HG03066 (cell line): Measurements from ENCODE around the gene ASB14.

ENCODE experiments used
- ATAC-seq: cut with Tn5 transposase; IDR thresholded peaks from one replicate; pipeline ENCODE4 v1.9.1; 2021; ENCODE audit warnings: low read depth; ENCODE audit not compliant: unreplicated experiment

The ASB14 gene

DNA sequence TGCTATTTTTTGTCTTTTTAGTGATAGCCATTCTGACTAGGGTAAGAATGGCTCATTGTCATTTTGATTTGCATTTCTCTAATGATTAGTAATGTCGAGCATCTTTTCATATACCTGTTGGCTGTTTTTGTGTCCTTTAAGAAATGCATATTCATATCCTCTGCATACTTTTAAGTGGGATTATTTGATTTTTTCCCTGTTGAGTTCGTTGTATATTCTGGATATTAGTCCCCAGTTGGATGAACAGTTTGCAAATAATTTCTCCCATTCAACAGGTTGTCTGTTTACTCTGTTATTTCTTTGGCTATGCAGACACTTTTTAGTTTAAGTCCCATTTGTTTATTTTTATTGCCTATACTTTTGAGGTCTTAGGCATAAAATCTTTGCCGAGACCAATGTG lies 30.6 kb downstream of the ASB14 start:
- no peak for ATAC-seq

DNA sequence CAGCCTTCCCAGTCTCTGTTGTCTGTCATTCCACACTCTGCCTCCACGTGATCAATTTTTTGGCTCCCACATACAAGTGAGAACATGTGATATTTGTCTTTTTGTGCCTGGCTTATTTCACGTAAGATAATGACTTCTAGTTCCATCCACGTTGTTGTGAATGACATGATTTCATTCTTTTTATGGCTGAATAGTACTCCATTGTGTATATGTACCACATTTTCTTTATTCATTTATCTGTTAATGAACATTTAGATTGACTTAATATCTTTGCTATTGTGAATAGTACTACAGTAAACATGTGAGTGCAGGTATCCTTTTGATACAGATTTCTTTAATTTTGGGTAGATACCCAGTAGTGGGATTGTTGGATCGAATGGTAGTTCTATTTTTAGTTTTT lies 31.4 kb downstream of the ASB14 start:
- ATAC-seq, result no peak

DNA sequence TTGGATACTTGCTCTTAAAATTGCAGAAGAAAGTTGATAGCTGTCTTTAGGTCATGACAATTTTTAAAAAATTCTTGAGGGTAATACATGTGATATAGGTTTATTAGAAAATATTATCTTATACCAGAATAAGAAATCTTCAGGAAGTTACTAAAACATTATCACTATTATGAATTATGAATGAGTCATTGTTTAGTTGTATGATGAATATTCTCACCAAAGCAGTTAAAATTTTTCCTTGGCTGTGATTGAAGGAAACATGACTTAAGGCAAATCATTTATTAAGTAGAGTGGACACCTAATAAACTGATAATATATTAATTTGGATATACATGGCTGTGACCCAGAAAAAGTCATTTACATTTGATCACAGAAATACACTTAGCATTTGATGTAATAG lies 34.8 kb downstream of the ASB14 start:
- no peak for ATAC-seq

DNA sequence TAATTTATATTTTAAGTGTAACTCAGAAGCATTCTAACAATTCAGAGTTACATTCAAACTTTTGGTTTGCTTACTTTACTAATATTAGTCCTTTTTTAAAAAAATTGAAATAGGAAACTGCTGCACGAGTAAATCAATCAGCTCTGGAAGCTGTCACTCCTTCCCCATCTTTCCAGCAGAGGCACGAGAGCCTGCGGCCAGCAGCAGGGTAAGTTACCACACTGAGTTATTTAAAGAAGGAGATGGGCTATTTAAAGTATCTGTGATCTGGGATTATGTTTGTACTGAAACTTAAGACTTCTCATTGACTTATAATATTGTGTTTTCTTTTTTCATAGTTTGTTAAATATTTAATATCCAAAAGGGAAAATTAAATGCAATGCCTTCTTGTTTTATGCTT lies 35.6 kb downstream of the ASB14 start:
- ATAC-seq, result no peak

DNA sequence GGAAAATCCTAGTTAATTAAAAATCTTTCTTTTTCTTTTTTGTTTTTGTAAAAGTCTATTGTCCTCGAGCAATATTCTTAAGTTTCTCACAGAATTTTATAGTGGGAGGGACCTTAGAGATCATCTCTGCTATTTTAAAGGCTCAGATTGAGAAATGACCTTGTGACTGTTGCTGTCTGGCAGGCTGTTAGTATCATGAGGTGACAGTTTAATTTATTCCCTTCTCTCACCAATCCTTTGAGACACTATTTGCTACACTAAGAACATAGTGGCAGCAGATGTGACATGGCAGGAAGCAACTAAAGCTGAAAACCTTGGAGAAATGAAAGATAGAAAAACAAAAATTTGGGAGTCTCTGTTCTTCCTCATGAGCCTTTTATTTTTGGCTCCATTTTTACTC lies 40.1 kb downstream of the ASB14 start:
- ATAC-seq, result no peak

DNA sequence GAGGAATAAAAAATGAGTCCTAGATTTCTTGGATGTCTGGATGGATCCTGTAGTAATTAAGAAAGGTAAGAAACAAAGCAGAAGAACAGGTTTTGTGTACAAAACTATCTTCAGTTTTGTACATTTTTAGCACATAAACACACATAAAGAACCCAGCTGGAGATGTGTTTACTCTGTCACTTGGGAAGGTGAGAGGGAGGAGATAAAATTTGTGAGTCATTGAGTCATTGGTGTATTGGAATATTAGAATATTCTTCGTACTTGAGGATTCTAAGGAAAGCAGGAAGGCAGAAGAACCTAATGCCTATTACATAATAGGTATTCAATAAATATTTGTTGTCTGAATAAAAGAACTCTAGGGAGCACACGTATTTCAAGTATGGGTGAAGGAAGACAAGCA lies 47.5 kb downstream of the ASB14 start:
- no peak for ATAC-seq

DNA sequence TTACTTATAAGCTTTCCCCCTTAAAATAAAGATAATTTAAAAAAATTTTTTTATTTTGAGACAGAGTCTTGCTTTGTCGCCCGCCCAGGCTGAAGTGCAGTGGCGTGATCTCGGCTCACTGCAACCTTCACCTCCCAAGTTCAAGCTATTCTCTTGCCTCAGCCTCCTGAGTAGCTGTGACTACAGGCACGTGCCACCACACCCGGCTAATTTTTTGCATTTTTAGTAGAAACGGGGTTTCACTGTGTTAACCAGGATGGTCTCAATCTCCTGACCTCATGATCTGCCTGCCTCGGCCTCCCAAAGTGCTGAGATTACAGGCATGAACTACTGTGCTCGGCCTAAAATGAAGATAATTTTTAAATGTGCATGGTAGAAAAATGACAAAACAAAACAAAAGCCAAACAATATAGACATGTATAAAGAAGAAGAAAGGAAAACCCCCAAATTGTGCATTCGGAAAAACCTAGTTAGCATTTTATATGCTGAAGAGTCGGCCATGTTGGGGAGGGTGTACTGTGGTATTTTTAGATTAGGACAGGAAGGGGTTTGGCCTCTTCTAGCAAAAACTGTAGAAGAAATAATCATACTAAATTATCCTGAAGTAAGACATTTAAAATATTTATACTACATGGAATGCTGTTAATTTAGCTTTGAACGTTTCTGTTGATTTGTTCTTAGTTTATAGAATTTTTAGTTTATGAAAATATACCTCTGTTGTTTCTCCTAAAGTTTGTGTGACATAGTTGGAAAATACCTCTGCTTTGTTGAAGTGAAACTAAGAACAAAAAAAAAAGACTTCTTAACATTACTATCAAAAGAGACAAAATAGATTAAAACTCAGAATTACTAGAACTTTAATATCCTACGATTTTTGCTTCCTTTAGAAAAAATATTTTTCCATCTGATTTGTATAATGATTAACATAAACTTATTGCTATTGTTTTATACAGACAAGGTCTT lies 57.6 kb downstream of the ASB14 start:
- ATAC-seq, result no peak

DNA sequence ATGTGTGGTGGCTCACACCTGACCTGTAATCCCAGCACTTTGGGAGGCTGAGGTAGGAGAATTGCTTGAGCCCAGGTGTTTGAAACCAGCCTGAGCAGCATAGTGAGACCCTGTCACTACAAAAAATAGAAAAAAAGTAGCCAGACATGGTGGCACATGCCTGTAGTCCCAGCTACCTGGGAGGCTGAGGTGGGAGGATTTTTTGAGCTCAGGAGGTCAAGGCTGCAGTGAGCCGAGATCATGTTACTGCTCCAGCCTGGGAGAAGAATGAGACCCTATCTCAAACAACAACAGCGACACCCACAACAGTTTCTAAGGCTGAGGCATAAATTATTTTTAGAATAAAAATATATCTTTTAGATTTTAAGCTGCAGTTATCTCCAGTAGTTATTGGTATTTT lies 58.7 kb downstream of the ASB14 start:
- ATAC-seq, result no peak

DNA sequence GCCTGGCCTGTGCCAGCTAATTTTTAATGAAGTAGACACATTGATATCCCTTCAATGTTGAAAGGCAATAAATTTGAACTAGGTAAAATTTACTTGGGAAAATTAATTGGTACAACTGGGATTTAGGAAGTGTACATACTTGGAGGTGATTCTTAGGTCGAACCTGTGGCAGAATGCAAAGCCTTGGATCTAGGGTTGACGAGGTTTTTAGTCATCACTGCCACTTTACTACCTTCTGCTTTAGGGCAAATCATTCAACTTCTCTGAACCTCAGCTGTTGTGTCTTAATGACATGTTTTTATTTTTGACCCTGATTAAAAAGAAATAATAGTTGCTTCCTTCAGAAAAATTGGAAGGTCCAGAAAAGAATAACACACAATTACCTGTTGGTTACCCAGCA lies 62.5 kb downstream of the ASB14 start:
- ATAC-seq, result no peak

DNA sequence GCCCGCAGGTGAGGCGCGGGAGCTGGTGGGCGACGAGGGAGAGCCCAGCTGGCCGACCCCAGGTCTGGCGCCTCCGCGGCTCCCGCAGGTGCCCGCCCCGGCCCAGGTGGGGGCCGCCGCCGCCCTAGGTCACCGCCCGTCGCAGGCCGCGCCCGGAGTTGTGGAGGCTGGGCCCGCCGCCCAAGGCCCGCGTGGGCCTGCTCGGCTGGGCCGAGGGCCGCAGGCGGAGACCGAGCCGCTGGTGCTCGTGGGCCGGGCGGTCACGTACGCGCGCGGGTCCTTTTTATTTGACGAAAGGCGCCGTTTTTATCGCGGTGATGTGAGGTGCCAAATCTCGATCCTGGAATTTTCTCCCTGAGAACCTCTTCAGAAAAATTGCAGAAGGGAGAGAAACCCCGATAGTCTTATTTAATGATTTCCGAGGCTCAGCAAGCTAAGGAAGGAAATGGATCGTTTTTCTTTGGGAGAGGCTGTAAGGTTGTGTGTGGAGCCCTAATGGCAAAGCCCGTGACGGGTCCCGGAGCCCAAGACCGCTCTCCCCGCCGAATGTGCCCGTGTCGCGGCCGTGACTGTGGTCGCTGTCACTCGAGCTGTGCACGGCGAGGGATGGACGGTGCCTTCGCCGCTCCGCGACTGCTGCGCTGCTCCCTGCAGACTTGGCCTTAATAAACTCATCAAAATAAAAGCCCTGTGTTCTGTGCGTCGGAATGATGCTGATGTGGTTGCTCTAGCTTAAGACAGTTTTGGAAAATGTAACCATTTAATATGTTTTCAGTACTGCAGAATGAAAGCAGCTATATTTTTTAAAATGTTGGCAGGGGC lies 64.3 kb downstream of the ASB14 start:
- ATAC-seq, result peak; percentile 41

DNA sequence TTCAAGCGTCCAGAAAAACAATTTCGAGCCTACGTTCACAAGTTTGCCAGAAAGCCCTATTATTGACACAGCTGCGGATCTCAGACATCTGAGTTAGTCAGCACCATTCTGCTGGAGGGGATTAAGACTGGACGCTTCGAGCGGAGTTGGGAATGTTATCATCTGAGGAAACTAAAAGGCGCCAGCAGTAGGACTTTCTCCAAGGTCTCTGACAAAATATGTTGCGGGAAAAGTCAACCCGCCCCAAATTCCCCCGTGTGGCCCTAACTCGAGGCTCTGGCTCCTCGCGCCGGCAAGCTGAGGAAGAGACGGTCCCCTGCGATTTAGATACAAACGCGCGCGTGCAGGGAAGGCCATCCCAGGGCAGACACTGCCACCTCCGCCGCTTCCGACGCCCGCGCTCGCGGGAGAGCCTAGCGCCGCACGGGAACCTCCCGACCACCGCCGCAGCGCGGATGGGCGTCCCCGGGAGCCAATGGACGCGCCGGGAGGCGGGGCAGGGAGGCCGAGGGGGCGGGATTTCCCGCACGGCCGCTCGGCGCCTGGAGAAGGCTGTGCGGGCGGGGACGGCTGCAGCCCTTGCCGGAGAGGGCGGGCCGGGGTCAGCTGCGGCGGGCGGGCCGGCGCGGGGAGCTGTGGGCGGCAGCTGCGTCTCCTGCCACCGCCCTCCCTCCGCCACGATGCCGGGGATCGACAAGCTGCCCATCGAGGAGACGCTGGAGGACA lies 65.1 kb downstream of the ASB14 start, which contains the start of gene APPL1:
TSS of gene APPL1 (plus strand) at position 526 of the 726 bp plus-strand sequence. CDS start at position 681, 155 bp downstream.
- ATAC-seq, result peak; percentile 87

DNA sequence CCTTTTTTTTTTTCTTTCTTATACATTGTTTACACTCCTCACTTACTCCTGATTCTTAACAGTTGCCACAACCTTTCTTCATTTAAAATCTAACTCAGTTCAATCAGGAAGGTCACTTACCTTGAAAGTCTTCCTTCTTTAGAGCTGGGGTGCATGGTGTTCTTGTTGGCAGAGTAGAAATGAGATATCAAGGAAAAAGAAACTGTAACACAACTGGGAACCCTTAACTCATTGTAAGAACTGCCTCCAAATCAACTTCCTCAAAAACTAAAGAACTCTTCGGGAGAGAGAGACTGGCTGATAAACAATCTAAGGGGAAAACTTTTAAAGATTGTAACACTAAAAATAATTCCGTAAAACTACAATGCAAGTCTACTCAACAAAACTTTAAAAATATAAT lies 66.3 kb downstream of the ASB14 start:
- ATAC-seq, result no peak

DNA sequence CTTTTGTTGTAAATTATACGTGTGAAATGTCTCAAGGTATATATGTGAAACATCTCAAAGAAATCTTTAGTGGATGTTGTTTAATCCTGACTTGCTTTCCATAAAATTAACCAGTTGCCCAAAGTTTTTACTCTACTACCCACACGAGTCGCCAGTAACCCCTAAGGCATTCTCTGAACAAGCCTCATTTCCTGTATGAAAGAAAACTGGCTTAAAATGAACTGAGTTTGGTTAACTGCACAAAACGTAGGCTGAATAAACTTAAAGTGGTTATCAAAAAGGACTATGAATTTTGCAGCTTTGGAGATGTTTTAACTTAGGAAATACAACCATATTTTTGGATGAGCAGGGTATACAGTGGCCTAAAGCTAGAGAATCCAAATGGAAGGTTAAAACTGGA lies 67.6 kb downstream of the ASB14 start:
- no peak for ATAC-seq

DNA sequence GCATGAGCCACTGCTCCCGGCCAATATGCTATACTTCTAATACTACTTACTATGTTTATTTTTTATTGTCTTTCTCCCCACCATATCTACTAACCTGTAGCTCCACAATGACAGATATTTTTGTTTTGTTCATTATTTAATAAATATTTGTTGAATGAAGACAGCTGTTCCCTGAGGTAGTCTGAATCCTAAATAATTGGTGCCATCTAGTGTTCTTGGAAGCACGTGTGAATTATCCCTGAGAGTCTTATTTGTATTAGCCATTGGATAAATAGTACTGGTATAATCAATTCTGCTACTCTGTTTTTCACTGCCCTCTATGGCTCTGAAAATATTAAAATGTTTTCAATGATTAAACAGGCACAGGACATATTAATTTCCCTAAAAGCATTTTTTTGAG lies 70.6 kb downstream of the ASB14 start:
- ATAC-seq, result no peak
